RPMI7951 (cell line): ENCODE results near the gene CAB39. TPM values are rescaled to one million over a fixed set of nuclear protein-coding genes. Genes with fewer than 3 reads are reported as not detected.
A peak's percentile ranks its signal among the peaks of the same experiment; 100 is the strongest.
"Not testable (repeated sequence)": the region's sequence is repeated elsewhere in the genome, so short reads cannot be mapped to it uniquely, and the experiment has no call there.

Experiments
- DNase-seq: peaks from one replicate; pipeline ENCODE4 v3.0.0-alpha.2; 2012; ENCODE audit warnings: low read depth
- total RNA-seq: library from RNA; depleted of rRNA; stranded (reverse); fragments of >200 nt; shearing (Covaris generic); gene quantifications from 2 replicates; pipeline ENCODE4 v1.2.3, GENCODE V29; 2014

Gene CAB39
- total RNA-seq, 1 experiment from 2014 or later: 101 TPM

DNA sequence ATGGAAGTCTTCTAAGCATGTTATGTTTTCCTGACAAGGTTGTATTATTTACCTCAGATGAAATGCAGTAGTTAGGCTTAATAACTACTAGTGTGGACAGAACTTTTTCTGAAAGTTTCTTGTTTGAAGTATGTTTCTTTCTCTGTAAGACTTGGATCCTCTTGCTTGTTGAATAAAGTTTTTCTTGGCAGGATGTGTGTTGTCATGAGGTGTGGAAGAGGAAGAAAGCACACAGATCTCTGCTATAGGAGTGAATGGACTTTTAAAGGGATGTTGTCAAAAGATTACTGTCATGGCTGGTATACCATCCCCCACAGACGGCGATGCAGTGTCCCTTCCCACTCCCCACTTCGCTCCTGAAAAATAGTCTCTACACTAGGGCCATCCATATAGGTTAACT lies 2.6 kb downstream of the CAB39 start:
- DNase-seq: no peak

DNA sequence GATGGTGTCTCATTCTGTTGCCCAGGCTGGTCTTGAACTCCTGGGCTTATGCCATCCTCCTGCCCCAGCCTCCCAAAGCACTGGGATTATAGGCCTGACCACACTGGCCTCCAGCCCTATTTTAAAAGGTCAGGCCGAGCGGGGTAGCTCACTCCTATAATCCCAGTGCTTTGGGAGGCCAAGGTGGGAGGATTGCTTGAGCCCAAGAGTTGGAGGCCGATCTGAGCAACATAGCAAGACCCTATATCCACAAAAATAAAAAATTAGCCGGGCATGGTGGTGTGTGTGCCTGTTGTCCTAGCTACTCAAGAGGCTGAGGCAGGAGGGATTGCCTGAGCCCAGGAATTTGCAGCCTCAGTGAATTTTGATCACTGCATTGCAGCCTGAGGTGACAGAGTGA lies 3.9 kb downstream of the CAB39 start:
- no peak for DNase-seq

DNA sequence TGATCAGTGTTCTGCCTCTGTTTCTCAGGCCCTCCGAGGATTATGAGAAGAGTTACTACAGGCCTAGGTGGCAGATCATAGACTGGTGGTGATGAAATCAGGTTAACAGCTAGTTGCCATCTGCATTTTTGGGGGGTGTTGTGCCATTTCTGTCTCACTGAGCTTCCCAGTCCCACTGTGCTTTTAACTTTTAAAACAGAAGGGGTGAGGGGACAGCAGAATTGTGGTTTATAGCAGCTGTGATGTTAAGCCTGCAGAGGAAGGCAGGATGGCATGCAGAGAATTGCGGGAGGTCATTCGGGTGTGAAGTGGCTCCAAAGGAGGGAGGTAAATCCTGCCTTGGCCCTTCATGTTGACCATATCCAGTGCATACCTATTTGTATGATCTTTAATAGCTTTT lies 5.0 kb downstream of the CAB39 start:
- peak; percentile 9 for DNase-seq

DNA sequence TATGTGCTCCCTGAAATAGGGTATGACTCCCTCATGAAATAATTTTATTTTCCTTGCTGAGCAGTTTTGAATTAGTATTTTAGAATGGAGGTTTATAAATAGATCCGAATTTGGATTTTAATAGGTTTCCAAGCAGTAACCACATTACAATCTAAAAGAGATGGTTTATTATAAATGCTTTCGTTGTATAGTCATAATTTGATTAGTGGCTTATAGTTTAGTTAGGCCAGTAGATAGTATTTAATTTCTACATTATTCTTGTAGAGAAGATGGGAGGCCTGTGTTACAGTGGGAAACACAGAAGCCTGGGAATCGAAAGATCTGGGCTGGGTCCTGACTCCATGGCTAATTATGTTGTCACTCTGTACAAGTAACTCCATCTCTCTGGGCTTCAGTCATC lies 6.7 kb downstream of the CAB39 start:
- DNase-seq: no peak

DNA sequence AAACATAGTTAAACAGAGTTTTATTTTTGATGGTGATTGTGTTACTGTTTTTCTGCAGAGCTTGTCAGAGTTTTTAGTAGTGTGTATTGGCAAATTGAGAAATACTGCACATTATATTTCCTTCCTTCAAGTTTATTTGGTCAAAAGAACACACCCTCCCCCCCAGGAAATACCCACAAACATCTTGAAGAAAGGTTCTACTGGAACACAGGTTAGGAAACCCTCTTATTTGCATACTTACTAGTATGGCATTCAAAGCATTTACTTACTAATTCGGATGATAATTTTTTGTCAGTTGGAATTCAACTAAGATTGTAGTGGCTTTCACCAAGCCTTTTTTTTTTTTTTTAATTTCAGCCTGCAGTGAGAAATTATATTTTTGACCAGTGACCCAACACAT lies 9.1 kb downstream of the CAB39 start:
- DNase-seq: no peak

DNA sequence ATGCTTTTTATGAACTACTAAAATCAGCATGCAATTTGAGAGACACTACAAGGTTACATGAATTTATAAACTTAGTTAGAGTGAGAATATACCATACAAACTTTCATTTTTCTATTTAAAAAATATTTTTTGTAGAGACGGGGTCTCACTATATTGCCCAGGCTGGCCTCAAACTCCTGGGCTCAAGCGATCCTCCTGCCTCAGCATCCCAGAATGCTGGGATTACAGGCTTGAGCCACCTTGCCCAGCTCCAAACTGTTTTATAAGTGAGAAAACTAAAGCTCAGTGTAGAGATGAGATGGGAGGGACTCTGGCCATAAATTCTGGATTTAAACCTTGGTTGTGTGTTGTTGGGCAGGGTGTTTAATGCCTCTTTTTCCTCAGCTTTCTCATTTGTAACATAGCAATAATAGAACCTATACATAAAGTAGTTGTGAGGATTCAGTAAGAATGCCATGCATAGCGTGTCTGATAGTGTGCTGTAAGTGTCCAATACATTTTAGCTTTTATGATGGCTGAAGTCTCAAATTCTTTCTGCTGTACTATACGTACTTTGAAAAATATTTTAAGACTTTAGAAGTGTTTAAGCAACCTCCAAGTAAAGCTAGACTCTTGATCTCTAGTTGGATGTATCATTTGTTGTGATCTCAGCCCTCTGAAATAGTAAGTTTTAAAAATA lies 9.7 kb downstream of the CAB39 start:
- DNase-seq: no peak

- DNase-seq: no peak
These were observed 10.7 kb downstream of the CAB39 start for GRCh38 chr2:230723363-230723762.

GRCh38 chr2:230724957-230725356 lies 12.3 kb downstream of the CAB39 start:
- DNase-seq: not testable (repeated sequence)

GRCh38 chr2:230731512-230731911 lies 18.9 kb downstream of the CAB39 start:
- no peak for DNase-seq

- no peak for DNase-seq
These were observed 20.3 kb downstream of the CAB39 start for GRCh38 chr2:230732914-230733401.

DNA sequence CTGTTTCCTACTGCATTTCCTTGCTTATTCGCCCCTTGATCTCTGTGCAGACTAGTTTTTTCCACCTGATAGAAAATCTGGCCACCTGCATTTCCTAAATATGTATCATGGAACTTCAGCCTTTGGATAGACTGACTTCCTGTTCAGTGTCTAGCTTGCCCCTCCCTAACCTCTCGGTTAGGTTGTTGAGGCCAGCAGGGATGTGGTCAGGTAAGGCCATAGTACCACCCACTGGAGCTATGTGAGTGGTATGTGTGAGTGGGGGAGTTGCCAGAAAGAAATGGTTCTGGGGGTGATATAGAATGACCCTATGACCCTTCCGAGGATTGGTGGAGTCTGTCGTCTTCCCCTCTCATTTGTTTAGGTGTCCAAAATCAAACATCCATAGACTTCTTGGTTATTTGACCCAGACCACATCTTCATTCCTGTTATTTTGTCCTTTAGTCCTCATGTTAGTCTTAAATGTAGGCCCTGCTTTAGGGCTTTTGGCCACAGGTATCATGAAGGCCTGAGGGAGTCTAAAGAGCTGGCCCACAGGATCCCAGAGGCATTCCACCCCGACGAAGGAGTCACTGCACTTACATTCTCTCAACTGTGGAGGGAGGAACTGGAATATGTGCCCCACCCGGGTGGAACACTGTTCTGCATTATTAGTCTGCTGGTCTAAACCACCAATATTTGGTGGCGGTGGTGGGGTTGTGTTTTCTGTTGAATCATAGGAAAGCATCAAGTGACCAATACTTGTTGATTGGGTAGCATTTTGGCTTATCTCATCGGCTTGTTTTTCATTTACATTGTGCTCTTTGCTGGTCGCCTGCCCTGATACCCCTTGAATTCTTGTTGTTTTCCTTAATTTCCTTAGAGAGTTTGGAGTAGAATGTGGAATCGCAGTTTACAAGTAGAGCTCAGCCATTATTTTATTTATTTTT lies 21.9 kb downstream of the CAB39 start:
- no peak for DNase-seq

GRCh38 chr2:230735884-230736283 lies 23.2 kb downstream of the CAB39 start:
- DNase-seq: no peak

GRCh38 chr2:230737300-230737699 lies 24.7 kb downstream of the CAB39 start:
- DNase-seq: no peak

- no peak for DNase-seq
These were observed 25.2 kb downstream of the CAB39 start for GRCh38 chr2:230737791-230738226.

DNA sequence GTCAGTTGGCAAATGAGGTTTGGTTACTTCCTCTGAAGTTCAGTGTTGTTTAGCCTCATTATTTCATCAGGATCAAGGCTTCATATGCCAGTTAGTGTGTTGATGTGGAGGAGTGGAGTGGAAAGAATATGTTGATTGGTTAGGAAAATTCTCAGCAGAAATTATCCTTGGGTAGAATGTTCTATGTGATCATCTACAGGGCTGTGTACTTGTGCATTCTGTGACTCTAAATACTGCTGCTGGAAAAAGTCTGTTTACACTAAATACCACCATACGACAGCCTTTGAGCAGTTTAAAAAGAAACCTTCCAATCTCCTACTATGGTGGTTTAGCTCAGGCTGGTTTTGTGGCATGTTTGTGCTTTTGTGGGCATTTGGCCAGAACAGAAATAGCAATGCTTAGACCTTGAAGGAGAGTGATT lies 25.8 kb downstream of the CAB39 start:
- DNase-seq: peak; percentile 68

GRCh38 chr2:230738924-230739323 lies 26.3 kb downstream of the CAB39 start:
- DNase-seq: no peak

DNA sequence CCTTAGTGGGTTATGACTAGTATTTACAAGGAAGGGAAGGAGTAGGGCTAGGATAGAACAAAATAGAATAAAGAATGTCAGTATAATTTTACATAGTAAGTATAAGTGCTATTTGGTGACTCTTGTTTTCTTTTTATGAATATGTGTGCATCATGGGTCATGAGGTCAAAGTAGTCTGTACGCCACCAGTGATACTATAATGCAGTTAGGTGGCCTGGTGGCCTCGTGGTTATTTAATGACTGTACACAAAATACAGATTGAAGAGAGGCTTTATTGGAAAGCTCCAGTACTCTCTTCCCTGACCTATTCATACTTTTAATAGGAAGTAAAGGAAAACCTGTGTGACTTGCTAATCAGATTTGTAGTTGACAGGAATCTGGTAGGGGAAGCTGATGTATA lies 27.3 kb downstream of the CAB39 start:
- DNase-seq: no peak

DNA sequence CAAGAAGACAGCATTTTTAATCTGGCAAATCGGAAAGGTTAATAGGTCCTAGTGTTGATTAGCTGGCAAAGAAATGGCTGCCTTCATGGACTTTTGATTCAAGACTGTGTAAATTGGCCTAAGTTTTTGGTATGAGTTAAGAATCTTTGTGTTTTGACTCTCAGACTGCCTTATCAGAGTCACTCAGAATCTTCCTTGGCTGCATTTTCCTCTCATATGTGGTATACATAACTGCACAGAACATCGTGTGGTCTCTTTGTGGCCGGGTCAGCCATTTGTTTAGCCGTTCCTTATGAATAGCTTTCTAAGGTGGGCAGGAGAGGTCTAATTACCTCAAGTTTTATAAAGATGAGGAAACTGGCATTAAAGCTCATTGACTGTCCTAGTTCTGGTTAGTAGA lies 30.1 kb downstream of the CAB39 start:
- no peak for DNase-seq

DNA sequence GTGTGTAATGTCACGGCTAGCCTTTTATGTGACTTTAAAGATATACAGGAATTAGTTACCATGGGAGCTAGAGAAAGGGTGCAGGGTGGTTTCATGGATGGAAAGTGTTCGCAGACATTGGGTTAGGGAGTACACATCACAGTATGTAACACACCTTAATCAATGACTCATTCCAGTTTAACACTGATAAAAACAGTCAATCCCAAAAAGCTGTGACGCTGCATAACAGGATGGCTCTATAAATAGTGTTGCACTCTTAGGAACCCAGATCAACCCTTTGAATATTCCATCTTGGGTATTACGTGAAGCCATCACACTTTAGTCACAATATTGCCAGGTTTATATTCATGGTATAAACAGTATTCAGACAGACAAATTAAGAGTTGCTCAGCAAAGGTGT lies 33.6 kb downstream of the CAB39 start:
- no peak for DNase-seq

DNA sequence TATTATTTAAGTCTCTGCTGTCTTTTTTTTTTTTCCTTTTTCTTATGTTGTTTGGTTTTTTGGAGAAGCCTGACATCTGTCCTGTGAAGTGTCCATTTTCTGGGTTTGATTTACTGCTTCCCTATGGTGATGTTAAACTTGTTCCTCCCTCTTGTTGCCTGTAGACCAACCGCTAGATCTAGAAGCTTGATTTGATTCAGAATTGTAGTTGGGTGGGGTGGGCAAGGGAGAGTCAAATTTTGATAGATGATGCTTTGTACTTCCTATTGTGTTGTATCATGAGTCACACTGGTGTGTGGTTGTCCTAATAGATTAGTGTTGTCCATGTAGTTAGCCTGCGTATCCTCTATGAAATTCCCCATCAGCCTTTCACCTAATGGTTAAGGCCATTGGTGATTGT lies 35.4 kb downstream of the CAB39 start:
- DNase-seq: peak; percentile 42

- DNase-seq: no peak
These were observed 36.5 kb downstream of the CAB39 start for GRCh38 chr2:230749111-230749510.

GRCh38 chr2:230751062-230751461 lies 38.4 kb downstream of the CAB39 start:
- peak; percentile 79 for DNase-seq

GRCh38 chr2:230754200-230754599 lies 41.6 kb downstream of the CAB39 start:
- no peak for DNase-seq
